Chondrocyte (in vitro differentiated cells): ENCODE data around the gene CMTM3. TPM values are rescaled to one million over a fixed set of nuclear protein-coding genes. Genes with fewer than 3 reads are reported as not detected.

Experiments
- DNase-seq: peaks from one replicate; pipeline ENCODE4 v3.0.0; 2021; ENCODE audit warnings: mixed read lengths, low spot score
- H3K27ac Mint-ChIP-seq: one replicate; pipeline ENCODE4 v1.8.0; 2021; ENCODE audit warnings: mild to moderate bottlenecking, moderate library complexity, mixed read lengths; ENCODE audit not compliant: unreplicated experiment
- H3K27me3 Mint-ChIP-seq: 2 replicates; pipeline ENCODE4 v1.8.0; 2021; ENCODE audit warnings: low read depth, mixed read lengths
- H3K36me3 Mint-ChIP-seq: 2 replicates; pipeline ENCODE4 v1.8.0; 2021; ENCODE audit warnings: low read depth, mixed read lengths
- H3K4me1 Mint-ChIP-seq: 2 replicates; pipeline ENCODE4 v1.8.0; 2021; ENCODE audit warnings: low read depth, mild to moderate bottlenecking, mixed read lengths
- H3K4me3 Mint-ChIP-seq: one replicate; pipeline ENCODE4 v1.8.0; 2021; ENCODE audit warnings: mild to moderate bottlenecking, moderate library complexity, mixed read lengths; ENCODE audit not compliant: unreplicated experiment
- H3K9me3 Mint-ChIP-seq: 2 replicates; pipeline ENCODE4 v1.8.0; 2021; ENCODE audit warnings: low read depth, mixed read lengths
- total RNA-seq: library from RNA; stranded (reverse); gene quantifications from 3 replicates; pipeline ENCODE4 v1.2.1, GENCODE V29; 2021
- TF ChIP-seq, protein P1 (sequence below): fragments of 200-600 bp; sonication (generic); IDR thresholded peaks from 2 replicates; pipeline ENCODE4 v1.5.0; 2021; ENCODE audit warnings: antibody characterized with exemption, mild to moderate bottlenecking, moderate library complexity

CMTM3 gene
- total RNA-seq, 1 donor from 2014 or later = 76.5 TPM

DNA sequence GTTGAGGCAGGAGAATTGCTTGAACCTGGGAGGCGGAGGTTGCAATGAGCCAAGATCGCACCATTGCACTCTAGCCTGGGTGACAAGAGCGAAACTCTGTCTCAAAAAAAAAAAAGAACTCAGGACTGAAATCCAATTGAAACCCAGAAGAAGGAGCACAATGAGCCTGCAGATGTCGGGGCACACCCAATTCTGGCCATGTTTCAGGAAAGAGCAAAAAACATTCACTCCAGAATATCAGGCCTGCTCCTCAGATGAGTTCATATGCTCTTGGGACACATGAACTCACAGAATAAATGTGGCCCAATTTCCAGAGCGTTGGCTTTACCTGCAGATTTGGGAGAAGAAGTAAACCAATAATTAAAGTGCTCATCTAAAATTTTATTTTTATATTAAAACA lies 28.2 kb upstream of the CMTM3 start:
- peaks cover 59% of the 10 kb centered on the region for H3K4me1 Mint-ChIP-seq
- no peaks in the 10 kb centered on the region for H3K9me3 Mint-ChIP-seq
- TF ChIP-seq, protein P1, sequence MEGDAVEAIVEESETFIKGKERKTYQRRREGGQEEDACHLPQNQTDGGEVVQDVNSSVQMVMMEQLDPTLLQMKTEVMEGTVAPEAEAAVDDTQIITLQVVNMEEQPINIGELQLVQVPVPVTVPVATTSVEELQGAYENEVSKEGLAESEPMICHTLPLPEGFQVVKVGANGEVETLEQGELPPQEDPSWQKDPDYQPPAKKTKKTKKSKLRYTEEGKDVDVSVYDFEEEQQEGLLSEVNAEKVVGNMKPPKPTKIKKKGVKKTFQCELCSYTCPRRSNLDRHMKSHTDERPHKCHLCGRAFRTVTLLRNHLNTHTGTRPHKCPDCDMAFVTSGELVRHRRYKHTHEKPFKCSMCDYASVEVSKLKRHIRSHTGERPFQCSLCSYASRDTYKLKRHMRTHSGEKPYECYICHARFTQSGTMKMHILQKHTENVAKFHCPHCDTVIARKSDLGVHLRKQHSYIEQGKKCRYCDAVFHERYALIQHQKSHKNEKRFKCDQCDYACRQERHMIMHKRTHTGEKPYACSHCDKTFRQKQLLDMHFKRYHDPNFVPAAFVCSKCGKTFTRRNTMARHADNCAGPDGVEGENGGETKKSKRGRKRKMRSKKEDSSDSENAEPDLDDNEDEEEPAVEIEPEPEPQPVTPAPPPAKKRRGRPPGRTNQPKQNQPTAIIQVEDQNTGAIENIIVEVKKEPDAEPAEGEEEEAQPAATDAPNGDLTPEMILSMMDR = no peak
- H3K36me3 Mint-ChIP-seq = no peaks in the 10 kb centered on the region
- no peak for DNase-seq
- H3K27me3 Mint-ChIP-seq = no peaks in the 10 kb centered on the region
- no peak overlapping the region for H3K27ac Mint-ChIP-seq
- no peak overlapping the region for H3K4me3 Mint-ChIP-seq

DNA sequence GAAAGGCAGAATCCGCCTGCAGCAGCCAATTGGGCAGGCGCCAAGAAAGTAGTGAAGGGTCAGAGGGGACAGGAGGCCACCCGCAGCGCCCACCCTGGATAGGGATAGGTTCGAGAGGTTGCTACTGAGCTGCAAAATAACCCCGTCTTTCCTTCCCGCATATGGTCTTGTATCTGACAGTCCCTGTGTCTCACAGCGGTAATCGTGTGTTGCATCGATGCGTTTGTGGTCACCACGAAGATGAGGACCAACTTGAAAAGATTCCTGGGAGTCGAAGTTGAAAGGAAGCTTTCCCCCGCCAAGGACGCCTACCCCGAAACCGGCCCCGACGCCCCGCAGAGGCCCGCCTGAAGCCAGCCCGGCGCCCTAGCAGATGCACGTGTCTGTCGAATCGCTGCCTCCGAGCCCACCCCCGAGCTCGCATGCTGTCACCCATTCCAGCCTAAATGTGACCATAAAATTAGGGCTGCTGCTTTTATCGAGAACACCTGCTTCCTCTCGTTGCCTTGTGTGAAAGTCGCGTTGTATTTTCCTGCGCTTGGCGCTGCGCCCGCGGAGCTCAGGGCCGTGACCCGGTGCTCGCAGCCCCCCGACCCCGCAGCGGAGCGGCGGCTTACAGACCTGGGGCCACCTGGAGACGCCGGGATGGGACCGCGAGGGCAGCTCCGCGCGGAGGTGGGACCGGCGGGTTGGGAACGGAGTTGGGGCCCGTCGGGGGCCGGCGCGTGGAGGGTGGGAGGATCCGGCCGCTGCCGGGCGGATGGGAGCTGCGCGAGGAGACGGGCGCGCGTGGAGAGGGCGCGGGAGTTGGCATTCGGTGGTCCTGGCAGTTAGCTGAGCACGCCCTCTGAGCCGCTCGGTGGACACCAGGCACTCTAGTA lies 25.6 kb upstream of the CMTM3 start, which contains the start of gene CMTM2:
TSS of gene CMTM2 (plus strand) at position 813 of the 881 bp plus-strand sequence. CDS start 145 bp downstream, outside the sequence.
- H3K4me3 Mint-ChIP-seq = no peak within 1 kb of the TSS
- H3K27me3 Mint-ChIP-seq = no peaks in the 10 kb centered on the region
- H3K9me3 Mint-ChIP-seq = no peaks in the 10 kb centered on the region
- DNase-seq = no peak
- TF ChIP-seq, protein P1 = no peak
- H3K27ac Mint-ChIP-seq = peak within 1 kb of the TSS; percentile 97
- no peaks in the 10 kb centered on the region for H3K36me3 Mint-ChIP-seq
- H3K4me1 Mint-ChIP-seq = peaks cover 50% of the 10 kb centered on the region

DNA sequence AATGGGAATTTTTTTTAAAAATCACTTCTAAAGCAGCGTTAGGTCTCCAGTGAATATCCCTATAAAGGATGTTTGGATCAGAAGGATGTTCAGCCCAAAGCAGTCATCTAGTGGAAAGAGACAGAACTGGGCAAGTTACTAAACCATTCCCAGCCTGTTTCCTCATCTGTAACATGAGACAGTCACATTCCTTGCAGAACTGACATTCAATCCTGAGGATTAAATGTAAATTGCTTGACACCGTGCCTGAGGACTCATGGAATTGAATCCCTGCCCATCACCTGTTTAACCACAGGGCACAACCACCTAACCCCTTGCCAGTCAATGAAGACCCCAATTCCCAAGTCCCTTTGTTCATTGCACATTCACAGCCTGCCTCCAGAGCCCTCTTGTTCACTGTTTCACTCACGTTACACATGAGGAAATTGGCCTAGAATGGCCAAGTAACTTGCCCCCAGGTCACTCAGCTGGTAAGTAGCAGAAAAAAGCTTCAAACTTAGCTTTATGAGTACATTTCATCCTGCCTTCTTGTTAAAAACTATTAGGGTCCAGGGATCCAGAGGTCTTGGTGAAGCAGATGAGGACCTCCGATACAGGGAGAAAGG lies 23.8 kb upstream of the CMTM3 start:
- TF ChIP-seq, protein P1 = peak; percentile 69
- Mint-ChIP-seq H3K4me1 (peaks cover 38% of the 10 kb centered on the region), H3K36me3 (no peaks in the 10 kb centered on the region), H3K4me3 (peak overlapping the region; percentile 17), H3K27ac (peak overlapping the region; percentile 97), H3K9me3 (no peaks in the 10 kb centered on the region), H3K27me3 (no peaks in the 10 kb centered on the region)
- no peak for DNase-seq

DNA sequence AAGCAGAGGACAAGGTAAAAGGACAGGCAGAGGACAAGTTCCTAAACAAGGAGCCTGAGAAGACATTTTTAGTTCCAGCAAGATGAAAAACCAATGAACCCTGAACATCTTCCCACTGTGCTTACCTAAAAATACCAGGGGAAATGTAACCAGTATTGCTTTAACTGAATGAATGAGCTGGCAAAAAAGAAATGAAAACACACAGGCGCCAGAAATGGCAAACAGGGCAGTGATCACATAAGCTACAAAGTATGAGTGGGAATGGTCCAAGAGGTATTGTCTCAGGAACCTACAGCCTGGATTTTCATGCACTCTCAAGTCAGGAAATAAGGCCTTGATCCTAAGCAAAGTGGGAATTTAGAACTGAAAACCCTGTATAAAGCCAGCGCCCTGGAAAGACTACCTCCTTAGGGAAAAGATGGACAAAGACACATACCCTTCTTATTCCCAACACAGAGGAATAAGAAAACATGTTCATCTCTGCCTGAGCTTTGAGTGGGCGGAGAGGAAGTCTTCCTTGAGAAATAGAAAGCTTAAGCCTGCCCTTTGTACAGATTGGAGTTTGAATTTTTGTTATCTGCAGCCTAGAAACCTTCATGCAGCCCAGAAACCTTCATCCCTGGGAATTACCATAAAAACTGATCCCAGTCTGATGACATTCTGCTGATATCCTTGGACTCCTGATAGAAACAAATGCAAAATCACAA lies 23.1 kb upstream of the CMTM3 start:
- Mint-ChIP-seq H3K4me1 (peaks cover 38% of the 10 kb centered on the region), H3K36me3 (no peaks in the 10 kb centered on the region), H3K27ac (peak overlapping the region; percentile 97), H3K9me3 (no peaks in the 10 kb centered on the region), H3K27me3 (no peaks in the 10 kb centered on the region), H3K4me3 (peak overlapping the region; percentile 17)
- no peak for DNase-seq
- TF ChIP-seq, protein P1 = no peak
